Gastrocnemius medialis (tissue), 4 donors: Measurements from ENCODE around the gene IGFL1. TPM values are rescaled to one million over a fixed set of nuclear protein-coding genes. Genes with fewer than 3 reads are reported as not detected.
A peak's percentile ranks its signal among the peaks of the same experiment; 100 is the strongest.

ENCODE experiments used
- ATAC-seq, 2 donors: fragments of 150-250 bp; one replicate each; pipeline ENCODE4 v1.9.1; 2016
- DNase-seq, 2 donors: peaks; one replicate each; pipeline ENCODE4 v3.0.0-alpha.2; 2019
- H3K27ac ChIP-seq, 4 donors: fragments of 200-600 bp; sonication (generic); 1 replicate in 1 of 4; 2 replicates in 3 of 4; pipeline ENCODE4 v1.5.1; 2016 to 2018; ENCODE audit warnings: mild to moderate bottlenecking in 2 of 4, moderate library complexity in 1 of 4
- H3K27me3 ChIP-seq, 3 donors: fragments of 200-600 bp; sonication (generic) in 2 of 3; 1 replicate in 1 of 3; 2 replicates in 2 of 3; pipeline versions ENCODE4 v1.5.1 to v1.6.0; 2016 to 2019; ENCODE audit warnings: mild to moderate bottlenecking in 1 of 3, moderate library complexity in 1 of 3
- H3K36me3 ChIP-seq, 2 donors: fragments of 200-600 bp; sonication (generic) in 1 of 2; one replicate each; pipeline ENCODE4 v1.5.1; 2017 to 2018
- H3K4me1 ChIP-seq, 2 donors: fragments of 200-600 bp; sonication (generic) in 1 of 2; one replicate each; pipeline ENCODE4 v1.5.1; 2016 to 2017; ENCODE audit warnings: mild to moderate bottlenecking in 2 of 2
- H3K4me3 ChIP-seq, 4 donors: fragments of 200-600 bp; sonication (generic) in 3 of 4; 1 replicate in 1 of 4; 2 replicates in 3 of 4; pipeline ENCODE4 v1.5.1; 2016 to 2019; ENCODE audit warnings: mild to moderate bottlenecking in 2 of 4
- H3K9me3 ChIP-seq, 3 donors: fragments of 200-600 bp; sonication (generic) in 2 of 3; 1 replicate in 1 of 3; 2 replicates in 2 of 3; pipeline ENCODE4 v1.5.1; 2016 to 2019
- CTCF ChIP-seq, 5 experiments: fragments of 450-650 bp in 3 of 5; fragments of 200-600 bp in 2 of 5; sonication (generic) in 2 of 5; IDR thresholded peaks in 4 of 5; conservative IDR thresholded peaks in 1 of 5; 1 replicate in 4 of 5; 2 replicates in 1 of 5; pipeline ENCODE4 v1.5.1; 2016 to 2019; ENCODE audit warnings: antibody characterized with exemption in 5 of 5, mild to moderate bottlenecking in 3 of 5, moderate library complexity in 3 of 5
- POLR2A ChIP-seq, 2 donors: fragments of 450-650 bp; IDR thresholded peaks; one replicate each; pipeline ENCODE4 v1.6.1; 2017; ENCODE audit warnings: antibody characterized with exemption in 2 of 2, mild to moderate bottlenecking in 2 of 2, moderate library complexity in 2 of 2
- in situ Hi-C, 4 donors: fragments of 200-750 bp; cut with MboI; loops; one replicate each; pipeline versions ENCODE4 v1.15.0 to v1.8.0; 2017; ENCODE audit warnings: low sequenced_read_pairs in 4 of 4
- intact Hi-C: fragments of 100-400 bp; cut with DNase I; formaldehyde crosslinking; loops from one replicate; pipeline ENCODE4 v1.15.1; 2023; ENCODE audit warnings: low total_unique reads
- total RNA-seq, 4 donors: library from RNA; depleted of rRNA; stranded (reverse); fragments of >200 nt; gene quantifications; one replicate each; pipeline versions ENCODE4 v1.1.0 to v1.2.3, GENCODE V29; 2016

IGFL1 gene
- total RNA-seq, 4 donors from 2014 or later, result not detected

- Histone ChIP-seq H3K4me1 (peaks cover 0 to 12% of the 10 kb centered on the region in 2 donors), H3K27me3 (peaks cover 0 to 7% (median 3%) of the 10 kb centered on the region in 3 donors), H3K27ac (no peak overlapping the region), H3K36me3 (no peaks in the 10 kb centered on the region), H3K4me3 (no peak overlapping the region), H3K9me3 (no peaks in the 10 kb centered on the region)
- ATAC-seq, result no peak
- in situ Hi-C loops (no loop called here), intact Hi-C loops (no loop called here)
- TF ChIP-seq CTCF (IDR thresholded peaks at IDR 0.05 in 4 of 5, conservative IDR thresholded peaks at IDR 0.05 in 1 of 5), result no peak
- TF ChIP-seq POLR2A (IDR thresholded peaks at IDR 0.05), result no peak
- no peak for DNase-seq
Observed at GRCh38 chr19:46197314-46198070, 32.0 kb upstream of the IGFL1 start.

GRCh38 chr19:46198756-46199155, 30.8 kb upstream of the IGFL1 start:
- H3K9me3 ChIP-seq, result no peaks in the 10 kb centered on the region
- H3K27ac ChIP-seq, result no peak overlapping the region
- no peaks in the 10 kb centered on the region for H3K36me3 ChIP-seq
- peaks cover 0 to under 1% of the 10 kb centered on the region in 2 donors for H3K4me1 ChIP-seq
- TF ChIP-seq POLR2A (IDR thresholded peaks at IDR 0.05) (no peak), CTCF (IDR thresholded peaks at IDR 0.05 in 4 of 5, conservative IDR thresholded peaks at IDR 0.05 in 1 of 5) (no peak)
- H3K27me3 ChIP-seq, result peaks cover 0 to 7% (median 3%) of the 10 kb centered on the region in 3 donors
- intact Hi-C loops, result no loop called here
- no peak overlapping the region for H3K4me3 ChIP-seq
- no peak for ATAC-seq
- DNase-seq, result no peak
- in situ Hi-C loops, result no loop called here

- Histone ChIP-seq H3K27me3 (peaks cover 0 to 4% (median 3%) of the 10 kb centered on the region in 3 donors), H3K4me3 (no peak overlapping the region), H3K9me3 (no peaks in the 10 kb centered on the region), H3K4me1 (peaks cover 4 to 9% of the 10 kb centered on the region in 2 donors), H3K36me3 (no peaks in the 10 kb centered on the region), H3K27ac (no peak overlapping the region)
- in situ Hi-C loops, result no loop called here
- TF ChIP-seq CTCF (IDR thresholded peaks at IDR 0.05 in 4 of 5, conservative IDR thresholded peaks at IDR 0.05 in 1 of 5), result no peak
- TF ChIP-seq POLR2A (IDR thresholded peaks at IDR 0.05), result no peak
- ATAC-seq (peak; percentile 47 to 64), DNase-seq (peak; percentile 29 to 55)
- intact Hi-C loops, result no loop called here
Observed at GRCh38 chr19:46201454-46202310, 27.9 kb upstream of the IGFL1 start.

- H3K27ac ChIP-seq, result no peak overlapping the region
- H3K27me3 ChIP-seq, result peaks cover 0 to 4% (median 3%) of the 10 kb centered on the region in 3 donors
- H3K9me3 ChIP-seq, result no peaks in the 10 kb centered on the region
- intact Hi-C loops (no loop called here), in situ Hi-C loops (no loop called here)
- TF ChIP-seq CTCF (IDR thresholded peaks at IDR 0.05 in 4 of 5, conservative IDR thresholded peaks at IDR 0.05 in 1 of 5), result no peak
- no peak for TF ChIP-seq POLR2A (IDR thresholded peaks at IDR 0.05)
- peaks cover 8 to 14% of the 10 kb centered on the region in 2 donors for H3K4me1 ChIP-seq
- H3K4me3 ChIP-seq, result no peak overlapping the region
- no peak for DNase-seq
- no peak for ATAC-seq
- H3K36me3 ChIP-seq, result no peaks in the 10 kb centered on the region
Observed at GRCh38 chr19:46202426-46202825, 27.1 kb upstream of the IGFL1 start.
